Right lobe of liver (tissue), 4 donors: Measurements from ENCODE around the gene KCNF1.

Experiments
- POLR2A ChIP-seq: fragments of 450-650 bp; IDR thresholded peaks from one replicate; pipeline ENCODE4 v1.6.1; 2017; ENCODE audit warnings: antibody characterized with exemption, mild to moderate bottlenecking
- TF ChIP-seq, protein P1 (sequence below), 4 donors: fragments of 200-600 bp in 3 of 4; fragments of 450-650 bp in 1 of 4; IDR thresholded peaks; one replicate each; pipeline versions ENCODE4 v1.5.1 to v1.8.0; 2016 to 2022; ENCODE audit warnings: antibody characterized with exemption in 4 of 4, mild to moderate bottlenecking in 2 of 4
- donor health status: DM: no; HTN: no; CAD: no.
- donor health status: DM: no; HTN: no; CAD: no.
- donor health status: DM: no; HTN: yes; CAD: no.

- TF ChIP-seq, protein P1, sequence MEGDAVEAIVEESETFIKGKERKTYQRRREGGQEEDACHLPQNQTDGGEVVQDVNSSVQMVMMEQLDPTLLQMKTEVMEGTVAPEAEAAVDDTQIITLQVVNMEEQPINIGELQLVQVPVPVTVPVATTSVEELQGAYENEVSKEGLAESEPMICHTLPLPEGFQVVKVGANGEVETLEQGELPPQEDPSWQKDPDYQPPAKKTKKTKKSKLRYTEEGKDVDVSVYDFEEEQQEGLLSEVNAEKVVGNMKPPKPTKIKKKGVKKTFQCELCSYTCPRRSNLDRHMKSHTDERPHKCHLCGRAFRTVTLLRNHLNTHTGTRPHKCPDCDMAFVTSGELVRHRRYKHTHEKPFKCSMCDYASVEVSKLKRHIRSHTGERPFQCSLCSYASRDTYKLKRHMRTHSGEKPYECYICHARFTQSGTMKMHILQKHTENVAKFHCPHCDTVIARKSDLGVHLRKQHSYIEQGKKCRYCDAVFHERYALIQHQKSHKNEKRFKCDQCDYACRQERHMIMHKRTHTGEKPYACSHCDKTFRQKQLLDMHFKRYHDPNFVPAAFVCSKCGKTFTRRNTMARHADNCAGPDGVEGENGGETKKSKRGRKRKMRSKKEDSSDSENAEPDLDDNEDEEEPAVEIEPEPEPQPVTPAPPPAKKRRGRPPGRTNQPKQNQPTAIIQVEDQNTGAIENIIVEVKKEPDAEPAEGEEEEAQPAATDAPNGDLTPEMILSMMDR (IDR thresholded peaks at IDR 0.05), result no peak
- TF ChIP-seq POLR2A, result no peak
Measured at GRCh38 chr2:10946394-10946793, 34.7 kb downstream of the KCNF1 start.
